Activated CD8-positive, alpha-beta T cell treated with anti-CD3 and anti-CD28 coated beads for 36 hours (primary cell): Measurements from ENCODE around the gene RCAN1. TPM values are rescaled to one million over a fixed set of nuclear protein-coding genes. Genes with fewer than 3 reads are reported as not detected.

Experiments
- ATAC-seq: fragments of 200-7000 bp; cut with Tn5 transposase; one replicate; pipeline ENCODE4 v1.10.0; 2021; ENCODE audit warnings: mild to moderate bottlenecking, moderate library complexity
- CTCF ChIA-PET: fragments of 350-600 bp; sonication (Branson Sonifier 250); formaldehyde crosslinking; loops from one replicate; lab custom pipeline; 2021; ENCODE audit warnings: antibody characterized with exemption; lab: Charles Lee
- POLR2A ChIA-PET: fragments of 350-600 bp; sonication (Branson Sonifier 250); formaldehyde crosslinking; loops from one replicate; lab custom pipeline; 2021; ENCODE audit warnings: antibody characterized with exemption; lab: Charles Lee
- DNase-seq: peaks from one replicate; pipeline ENCODE4 v3.0.0-alpha.2; 2020
- H3K27ac Mint-ChIP-seq: one replicate; pipeline ENCODE4 v1.8.0; 2021; ENCODE audit warnings: mild to moderate bottlenecking, mixed read lengths
- H3K27me3 Mint-ChIP-seq: one replicate; pipeline ENCODE4 v1.8.0; 2021; ENCODE audit warnings: mixed read lengths
- H3K36me3 Mint-ChIP-seq: one replicate; pipeline ENCODE4 v1.8.0; 2021; ENCODE audit warnings: low read depth, mixed read lengths
- H3K4me1 Mint-ChIP-seq: one replicate; pipeline ENCODE4 v1.8.0; 2021; ENCODE audit warnings: low read depth, mixed read lengths
- H3K4me3 Mint-ChIP-seq: one replicate; pipeline ENCODE4 v1.8.0; 2021; ENCODE audit warnings: mild to moderate bottlenecking, moderate library complexity, mixed read lengths
- H3K9me3 Mint-ChIP-seq: one replicate; pipeline ENCODE4 v1.8.0; 2021; ENCODE audit warnings: mixed read lengths
- intact Hi-C: fragments of 100-400 bp; cut with micrococcal nuclease; formaldehyde crosslinking; loops from one replicate; pipeline ENCODE4 v1.10.0; 2022
- total RNA-seq, 2 experiments: library from RNA; stranded (reverse); gene quantifications; one replicate each; pipeline ENCODE4 v1.2.3, GENCODE V29; 2021
- TF ChIP-seq, protein P1 (sequence below): fragments of 200-600 bp; IDR thresholded peaks from one replicate; pipeline ENCODE4 v1.8.0; 2022; ENCODE audit warnings: antibody characterized with exemption, mild to moderate bottlenecking

RCAN1 gene
- total RNA-seq, 2 experiments from 2014 or later, result 6.1 to 7.8 TPM

DNA sequence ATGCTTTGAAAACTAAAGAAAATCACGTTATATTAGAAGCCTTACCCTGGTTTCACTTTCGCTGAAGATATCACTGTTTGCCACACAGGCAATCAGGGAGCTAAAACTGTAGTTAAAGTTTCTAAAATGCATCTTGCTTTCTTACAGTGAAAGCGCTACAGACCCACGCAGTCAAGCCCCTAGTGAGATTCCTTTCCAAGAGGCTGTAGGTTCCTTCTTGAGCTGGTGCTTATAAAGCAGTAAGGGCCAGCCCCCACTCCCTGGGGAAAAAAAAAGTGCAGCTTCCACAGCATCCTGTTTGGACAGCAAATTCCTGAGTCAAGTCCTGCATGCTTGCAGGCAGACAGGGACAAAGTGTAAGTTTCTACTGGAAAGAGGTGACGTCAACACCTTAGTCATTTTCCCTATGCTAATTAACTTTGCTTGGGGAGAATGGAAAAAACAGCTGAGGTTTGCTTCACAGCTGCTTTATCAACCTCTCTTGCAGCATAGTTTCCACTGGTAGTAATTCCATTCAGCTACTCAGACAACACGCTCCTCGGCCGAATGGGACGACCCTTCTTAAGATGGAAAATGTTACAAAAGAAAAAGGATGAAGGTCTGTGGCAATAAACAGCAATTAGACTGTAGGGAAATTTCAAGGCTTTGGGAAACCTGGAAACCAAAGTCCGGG, 88.2 kb downstream of the RCAN1 start:
- Mint-ChIP-seq H3K36me3 (no peaks in the 10 kb centered on the region), H3K4me1 (peaks cover 25% of the 10 kb centered on the region), H3K27me3 (no peaks in the 10 kb centered on the region), H3K9me3 (peaks cover 2% of the 10 kb centered on the region), H3K4me3 (peak overlapping the region; percentile 52), H3K27ac (peak overlapping the region; percentile 85)
- intact Hi-C loops, result no loop called here
- TF ChIP-seq, protein P1, sequence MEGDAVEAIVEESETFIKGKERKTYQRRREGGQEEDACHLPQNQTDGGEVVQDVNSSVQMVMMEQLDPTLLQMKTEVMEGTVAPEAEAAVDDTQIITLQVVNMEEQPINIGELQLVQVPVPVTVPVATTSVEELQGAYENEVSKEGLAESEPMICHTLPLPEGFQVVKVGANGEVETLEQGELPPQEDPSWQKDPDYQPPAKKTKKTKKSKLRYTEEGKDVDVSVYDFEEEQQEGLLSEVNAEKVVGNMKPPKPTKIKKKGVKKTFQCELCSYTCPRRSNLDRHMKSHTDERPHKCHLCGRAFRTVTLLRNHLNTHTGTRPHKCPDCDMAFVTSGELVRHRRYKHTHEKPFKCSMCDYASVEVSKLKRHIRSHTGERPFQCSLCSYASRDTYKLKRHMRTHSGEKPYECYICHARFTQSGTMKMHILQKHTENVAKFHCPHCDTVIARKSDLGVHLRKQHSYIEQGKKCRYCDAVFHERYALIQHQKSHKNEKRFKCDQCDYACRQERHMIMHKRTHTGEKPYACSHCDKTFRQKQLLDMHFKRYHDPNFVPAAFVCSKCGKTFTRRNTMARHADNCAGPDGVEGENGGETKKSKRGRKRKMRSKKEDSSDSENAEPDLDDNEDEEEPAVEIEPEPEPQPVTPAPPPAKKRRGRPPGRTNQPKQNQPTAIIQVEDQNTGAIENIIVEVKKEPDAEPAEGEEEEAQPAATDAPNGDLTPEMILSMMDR, result no peak
- DNase-seq, result peak; percentile 70
- ATAC-seq, result peak; percentile 76
- CTCF ChIA-PET, result interaction anchor here (0.7 to 2.2 kb wide), 4 partner anchors 16 to 494 kb away, joined by 4 to 11 read pairs (median 4); no protein-coding TSS in a partner anchor
- POLR2A ChIA-PET, result interaction anchor here (0.6 to 1.3 kb wide), 3 partner anchors 9 to 66 kb away, joined by 3 to 5 read pairs (median 3); no protein-coding TSS in a partner anchor

DNA sequence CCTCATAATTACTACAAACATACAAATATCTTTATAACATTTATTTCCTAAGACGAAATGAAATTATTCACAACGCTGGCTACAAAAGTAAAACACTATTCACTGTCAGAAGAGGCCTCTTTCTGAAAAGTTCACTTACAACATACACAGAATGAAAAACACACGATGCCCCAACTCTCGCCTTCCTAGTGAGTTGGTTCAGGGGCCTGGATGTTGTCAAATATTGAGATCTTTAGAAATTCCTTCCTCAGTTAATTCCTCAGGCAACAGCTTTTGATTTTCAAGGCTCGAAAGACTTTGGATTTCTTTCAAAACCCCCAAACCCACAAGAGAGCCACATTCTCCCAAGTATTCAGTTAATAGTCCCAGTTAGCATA, 88.7 kb downstream of the RCAN1 start:
- ChIA-PET CTCF (interaction anchor here (1.5 to 2.2 kb wide), 3 partner anchors 16 to 106 kb away, joined by 4 to 11 read pairs (median 5); no protein-coding TSS in a partner anchor), POLR2A (interaction anchor here (1.1 to 1.3 kb wide), 2 partner anchors 9 to 15 kb away, joined by 3 to 5 read pairs; no protein-coding TSS in a partner anchor)
- H3K4me1 Mint-ChIP-seq, result peaks cover 25% of the 10 kb centered on the region
- no peaks in the 10 kb centered on the region for H3K27me3 Mint-ChIP-seq
- intact Hi-C loops, result no loop called here
- peak overlapping the region; percentile 52 for H3K4me3 Mint-ChIP-seq
- DNase-seq, result no peak
- H3K36me3 Mint-ChIP-seq, result peaks cover 2% of the 10 kb centered on the region
- TF ChIP-seq, protein P1, result no peak
- ATAC-seq, result peak; percentile 12
- peaks cover 2% of the 10 kb centered on the region for H3K9me3 Mint-ChIP-seq
- peak overlapping the region; percentile 85 for H3K27ac Mint-ChIP-seq

DNA sequence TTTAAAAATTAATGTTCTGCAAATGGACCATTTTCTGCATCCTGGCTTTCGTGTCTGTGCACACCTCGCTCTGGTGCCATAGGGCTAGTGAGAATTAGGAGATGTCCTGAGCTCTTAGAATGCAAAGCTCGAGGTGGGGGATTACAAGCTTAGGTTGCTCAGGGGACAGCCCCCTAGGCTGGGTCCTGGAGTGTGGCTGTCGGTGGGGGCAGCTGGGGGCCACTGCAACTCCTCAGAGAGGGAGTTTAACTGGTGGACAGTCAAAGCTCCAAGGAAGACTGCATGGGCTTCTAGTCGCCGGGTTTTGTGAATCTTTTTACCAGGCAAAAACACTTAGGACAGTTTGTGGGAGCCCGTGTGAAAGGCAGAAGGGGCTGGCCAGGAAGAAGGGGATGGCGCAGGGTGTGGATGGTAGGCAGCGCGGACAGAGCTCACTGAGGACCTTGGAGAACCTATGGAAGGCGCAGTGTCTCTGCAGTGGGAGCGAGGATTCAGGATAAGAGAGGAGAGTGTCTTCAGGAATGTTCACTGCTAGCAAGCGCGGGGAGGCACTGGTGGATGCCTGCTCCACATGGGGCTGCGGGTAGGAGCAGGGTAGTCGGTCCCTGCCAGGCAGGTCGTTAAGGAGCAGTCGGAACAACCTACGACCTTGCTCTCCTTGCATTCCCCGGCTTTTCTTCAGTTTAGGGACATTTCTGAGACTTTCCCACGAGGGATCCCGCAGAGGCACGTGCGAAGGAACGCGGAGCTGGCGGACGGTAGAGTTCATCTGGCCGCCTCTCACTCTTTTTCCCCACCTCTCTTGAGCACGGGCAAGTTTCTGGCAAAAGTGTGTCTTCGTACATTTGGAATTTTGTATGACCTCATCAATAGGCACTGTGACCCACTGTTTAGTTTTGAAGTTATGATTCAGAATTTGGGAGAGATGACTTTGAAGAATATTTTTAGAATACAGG, 90.0 kb downstream of the RCAN1 start:
- no peak for DNase-seq
- H3K27ac Mint-ChIP-seq, result no peak overlapping the region
- H3K9me3 Mint-ChIP-seq, result peaks cover 2% of the 10 kb centered on the region
- ATAC-seq, result no peak
- intact Hi-C loops, result no loop called here
- H3K4me3 Mint-ChIP-seq, result no peak overlapping the region
- CTCF ChIA-PET, result interaction anchor here (1.5 to 2.2 kb wide), 2 partner anchors 14 to 108 kb away, joined by 5 to 11 read pairs; no protein-coding TSS in a partner anchor
- H3K27me3 Mint-ChIP-seq, result no peaks in the 10 kb centered on the region
- TF ChIP-seq, protein P1, result no peak
- peaks cover 2% of the 10 kb centered on the region for H3K36me3 Mint-ChIP-seq
- POLR2A ChIA-PET, result no interaction called here
- peaks cover 24% of the 10 kb centered on the region for H3K4me1 Mint-ChIP-seq

DNA sequence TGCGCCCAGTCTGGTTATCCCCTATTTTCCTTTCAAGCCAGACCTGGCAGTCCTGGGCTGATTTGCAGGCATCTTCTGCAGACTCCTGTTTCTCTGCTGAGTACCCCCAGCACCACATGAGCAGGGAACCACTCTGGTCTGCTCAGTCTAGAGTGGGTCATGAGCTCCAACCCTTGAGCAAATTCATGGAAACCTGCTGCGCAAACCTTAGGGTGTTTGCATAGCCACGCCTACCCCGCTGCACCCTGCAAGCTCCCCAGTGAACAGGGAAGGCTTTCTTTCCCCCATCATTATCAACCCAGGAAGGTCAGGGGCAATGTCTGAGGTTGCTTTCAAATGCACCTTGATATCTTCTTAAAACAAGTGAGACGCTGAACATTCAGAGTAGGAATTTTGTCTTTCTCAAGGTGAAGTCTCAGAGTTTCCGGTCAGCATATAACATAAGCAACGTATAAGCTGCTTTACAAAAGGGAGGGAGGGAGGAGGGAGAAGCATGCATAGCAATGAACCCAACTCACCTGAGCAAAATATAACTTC, 91.8 kb downstream of the RCAN1 start:
- H3K27ac Mint-ChIP-seq, result no peak overlapping the region
- POLR2A ChIA-PET, result no interaction called here
- intact Hi-C loops, result no loop called here

More for the DNA sequence above, 91.8 kb downstream of the RCAN1 start:
- TF ChIP-seq, protein P1, result no peak
- CTCF ChIA-PET, result interaction anchor here (1.6 to 1.8 kb wide), 2 partner anchors 80 to 108 kb away, joined by 3 to 8 read pairs; no protein-coding TSS in a partner anchor
- ATAC-seq (no peak), DNase-seq (no peak)
- Mint-ChIP-seq H3K4me1 (peaks cover 24% of the 10 kb centered on the region), H3K36me3 (peaks cover 2% of the 10 kb centered on the region), H3K27me3 (no peaks in the 10 kb centered on the region), H3K4me3 (no peak overlapping the region), H3K9me3 (peaks cover 2% of the 10 kb centered on the region)
